Esophagus (tissue), 2 donors: ENCODE data around the gene LACTB. TPM values are rescaled to one million over a fixed set of nuclear protein-coding genes. Genes with fewer than 3 reads are reported as not detected.

Experiments used
- H3K27ac ChIP-seq, 2 donors: one replicate each; pipeline ENCODE4 v1.5.1; 2013; ENCODE audit warnings: low read depth in 2 of 2, mild to moderate bottlenecking in 2 of 2, inconsistent platforms in 1 of 2, low read length in 1 of 2, moderate library complexity in 1 of 2
- H3K27me3 ChIP-seq, 2 donors: one replicate each; pipeline ENCODE4 v1.6.1; 2013; ENCODE audit warnings: low read length in 2 of 2, control low read depth in 1 of 2, mild to moderate bottlenecking in 1 of 2; ENCODE audit not compliant: insufficient read depth in 2 of 2, control insufficient read depth in 1 of 2
- H3K36me3 ChIP-seq, 2 donors: one replicate each; pipeline ENCODE4 v1.6.1; 2013; ENCODE audit warnings: low read length in 1 of 2; ENCODE audit not compliant: control insufficient read depth in 2 of 2, insufficient read depth in 2 of 2
- H3K4me1 ChIP-seq, 2 donors: one replicate each; pipeline ENCODE4 v1.6.1; 2013; ENCODE audit warnings: low read length in 1 of 2; ENCODE audit not compliant: control insufficient read depth in 2 of 2, insufficient read depth in 2 of 2
- H3K4me3 ChIP-seq, 2 donors: one replicate each; pipeline ENCODE4 v1.5.1; 2013; ENCODE audit warnings: low read length in 2 of 2, mild to moderate bottlenecking in 2 of 2, low read depth in 1 of 2, moderate library complexity in 1 of 2
- H3K9me3 ChIP-seq, 2 donors: one replicate each; pipeline ENCODE4 v1.6.1; 2013; ENCODE audit warnings: mild to moderate bottlenecking in 2 of 2, low read depth in 1 of 2, low read length in 1 of 2, moderate library complexity in 1 of 2; ENCODE audit not compliant: control insufficient read depth in 2 of 2, insufficient read depth in 1 of 2
- WGBS, 2 donors: extraction: QIAGEN DNeasy Blood & Tissue Kit; methylation state at CpG; one replicate each; pipeline ENCODE4 v1.1.7; 2013; 5-methylcytosine and 5-hydroxymethylcytosine counted together
- polyA plus RNA-seq, 2 donors: library from polyadenylated mRNA; stranded (reverse); fragments of 200-250 nt; gene quantifications; one replicate each; pipeline ENCODE4 v1.2.3, GENCODE V29; 2013
- donor health status: healthy with polysubstance abuse.
- donor health status: Bipolar disorder and iron deficiency.

Gene LACTB
- polyA plus RNA-seq, 2 donors, result 6.8 to 8.6 TPM

GRCh38 chr15:63079947-63080626 is 41.6 kb upstream of the LACTB start:
- WGBS, 2 donors, result 77 to 87% methylated on average over 13 of the region's 13 CpGs
- no peak overlapping the region for H3K27ac ChIP-seq
- H3K36me3 ChIP-seq, result no peaks in the 10 kb centered on the region
- no peaks in the 10 kb centered on the region for H3K4me1 ChIP-seq
- H3K4me3 ChIP-seq, result no peak overlapping the region
- H3K27me3 ChIP-seq, result no peaks in the 10 kb centered on the region
- no peaks in the 10 kb centered on the region for H3K9me3 ChIP-seq

DNA sequence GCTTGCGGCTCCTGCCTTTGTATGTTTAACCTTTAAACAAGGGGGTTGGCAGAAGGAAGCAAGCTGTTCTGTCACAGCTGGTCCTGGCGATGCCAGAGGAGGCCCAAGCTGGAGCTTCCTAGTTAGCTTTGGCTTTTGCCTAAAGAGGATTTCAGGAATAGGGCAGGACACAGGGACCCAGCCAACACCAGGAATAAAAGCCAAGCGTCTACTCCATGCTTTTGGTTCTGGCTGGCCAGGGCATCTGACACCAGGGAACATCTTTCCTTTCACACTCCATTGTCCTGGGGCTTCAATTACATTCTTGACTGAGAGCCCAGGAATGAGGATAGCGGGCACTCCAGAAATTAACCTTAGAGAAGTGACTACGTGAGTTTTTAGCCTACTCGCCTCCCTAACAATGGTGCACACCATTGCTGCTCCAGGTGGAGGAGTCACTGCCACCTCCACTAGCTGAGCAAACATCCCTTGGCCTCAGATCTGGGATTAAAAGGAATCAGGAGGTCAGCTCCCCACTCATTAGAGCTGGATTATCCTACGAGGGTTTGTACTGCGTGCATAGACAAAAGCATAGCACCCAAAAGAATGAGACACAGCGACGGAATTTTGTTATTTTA is 40.9 kb upstream of the LACTB start:
- Histone ChIP-seq H3K4me1 (no peaks in the 10 kb centered on the region), H3K27me3 (no peaks in the 10 kb centered on the region), H3K9me3 (no peaks in the 10 kb centered on the region), H3K27ac (no peak overlapping the region), H3K36me3 (no peaks in the 10 kb centered on the region), H3K4me3 (no peak overlapping the region)
- WGBS, 2 donors, result 80 to 82% methylated on average over 10 of the region's 10 CpGs

GRCh38 chr15:63082366-63082765 is 39.3 kb upstream of the LACTB start:
- no peaks in the 10 kb centered on the region for H3K36me3 ChIP-seq
- whole genome bisulfite sequencing, 2 donors, result 58 to 60% methylated on average over 4 of the region's 4 CpGs
- no peak overlapping the region for H3K27ac ChIP-seq
- H3K4me3 ChIP-seq, result no peak overlapping the region
- H3K4me1 ChIP-seq, result no peaks in the 10 kb centered on the region
- no peaks in the 10 kb centered on the region for H3K27me3 ChIP-seq
- H3K9me3 ChIP-seq, result no peaks in the 10 kb centered on the region

DNA sequence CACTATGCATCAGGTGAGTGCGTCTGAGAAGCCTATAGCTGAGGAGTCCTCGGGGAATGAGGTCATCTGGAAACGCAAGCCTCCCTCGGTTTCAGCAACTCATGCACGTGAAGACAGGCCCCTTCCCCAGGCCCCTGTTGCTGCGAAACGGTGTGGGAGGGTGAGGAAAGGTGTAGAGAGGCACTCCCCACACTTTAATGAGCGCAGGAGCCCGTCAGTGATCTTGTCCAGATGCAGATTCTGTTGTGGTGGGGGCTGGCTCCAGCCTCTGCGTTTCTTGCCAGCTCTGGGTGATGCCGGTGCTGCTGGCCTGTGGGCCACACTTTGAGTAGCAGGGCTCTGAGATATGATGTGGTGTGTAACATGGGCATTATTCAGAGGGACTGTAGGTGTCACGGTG is 38.6 kb upstream of the LACTB start:
- Histone ChIP-seq H3K36me3 (no peaks in the 10 kb centered on the region), H3K9me3 (no peaks in the 10 kb centered on the region), H3K27me3 (no peaks in the 10 kb centered on the region), H3K4me3 (no peak overlapping the region), H3K4me1 (no peaks in the 10 kb centered on the region), H3K27ac (no peak overlapping the region)
- 85 to 91% methylated on average over 12 of the region's 12 CpGs for WGBS, 2 donors

- no peaks in the 10 kb centered on the region for H3K4me1 ChIP-seq
- no peaks in the 10 kb centered on the region for H3K9me3 ChIP-seq
- no peaks in the 10 kb centered on the region for H3K27me3 ChIP-seq
- no peak overlapping the region for H3K27ac ChIP-seq
- WGBS, 2 donors, result 91 to 92% methylated on average over 11 of the region's 11 CpGs
- H3K36me3 ChIP-seq, result no peaks in the 10 kb centered on the region
- H3K4me3 ChIP-seq, result no peak overlapping the region
Observed at GRCh38 chr15:63083541-63083940, 38.1 kb upstream of the LACTB start.

- no peaks in the 10 kb centered on the region for H3K9me3 ChIP-seq
- no peak overlapping the region for H3K27ac ChIP-seq
- H3K4me1 ChIP-seq, result peaks cover 0 to 4% of the 10 kb centered on the region in 2 donors
- H3K27me3 ChIP-seq, result no peaks in the 10 kb centered on the region
- no peaks in the 10 kb centered on the region for H3K36me3 ChIP-seq
- H3K4me3 ChIP-seq, result no peak overlapping the region
- WGBS, 2 donors, result 83 to 95% methylated on average over 1 of the region's 1 CpG
Observed at GRCh38 chr15:63084806-63085205, 36.9 kb upstream of the LACTB start.

DNA sequence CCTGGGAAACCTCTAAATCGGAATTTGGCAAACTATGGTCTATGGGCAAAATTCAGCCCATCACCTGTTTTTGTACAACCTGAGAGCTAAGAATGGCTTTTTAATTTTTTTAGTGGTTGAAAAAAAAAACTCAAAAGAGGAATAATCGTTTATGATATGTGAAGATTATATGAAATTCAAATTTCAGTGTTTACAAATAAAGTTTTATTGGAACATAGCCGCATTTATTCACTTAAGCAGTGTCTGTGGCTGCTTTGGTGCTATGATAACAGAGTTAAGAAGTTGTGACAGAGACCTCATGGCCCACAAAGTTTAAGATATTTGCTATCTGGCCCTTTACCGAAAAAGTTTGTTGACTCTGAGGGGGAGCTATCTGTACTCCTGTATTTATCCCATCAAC is 36.4 kb upstream of the LACTB start:
- peaks cover 0 to 4% of the 10 kb centered on the region in 2 donors for H3K4me1 ChIP-seq
- H3K36me3 ChIP-seq, result no peaks in the 10 kb centered on the region
- H3K27me3 ChIP-seq, result no peaks in the 10 kb centered on the region
- WGBS, 2 donors, result 91 to 93% methylated on average over 4 of the region's 4 CpGs
- no peak overlapping the region for H3K4me3 ChIP-seq
- no peak overlapping the region for H3K27ac ChIP-seq
- H3K9me3 ChIP-seq, result no peaks in the 10 kb centered on the region

- Histone ChIP-seq H3K27me3 (no peaks in the 10 kb centered on the region), H3K9me3 (no peaks in the 10 kb centered on the region), H3K36me3 (no peaks in the 10 kb centered on the region), H3K4me3 (no peak overlapping the region), H3K4me1 (peaks cover 0 to 4% of the 10 kb centered on the region in 2 donors), H3K27ac (no peak overlapping the region)
- 64 to 71% methylated on average over 4 of the region's 4 CpGs for WGBS, 2 donors
Observed at GRCh38 chr15:63086271-63086670, 35.4 kb upstream of the LACTB start.

- peaks cover 0 to 4% of the 10 kb centered on the region in 2 donors for H3K4me1 ChIP-seq
- no peak overlapping the region for H3K4me3 ChIP-seq
- H3K36me3 ChIP-seq, result no peaks in the 10 kb centered on the region
- WGBS, 2 donors, result 65 to 73% methylated on average over 5 of the region's 5 CpGs
- H3K9me3 ChIP-seq, result no peaks in the 10 kb centered on the region
- no peak overlapping the region for H3K27ac ChIP-seq
- H3K27me3 ChIP-seq, result no peaks in the 10 kb centered on the region
Observed at GRCh38 chr15:63086947-63087346, 34.7 kb upstream of the LACTB start.
